ENCODE measurements around the gene FHIT. TPM values are rescaled to one million over a fixed set of nuclear protein-coding genes. Genes with fewer than 3 reads are reported as not detected.

Gene FHIT
- total and polyA plus RNA-seq, 4 donors, result 2.6 to 21.3 (median 8.7) TPM

GRCh38 chr3:60574046-60574769, 677.0 kb downstream of the FHIT start:
- no peak overlapping the region for H3K9ac ChIP-seq (ENCODE audit: insufficient read depth in 1 of 2, low read length in 2 of 2)
- peaks cover 0 to 1% (median 0%) of the 10 kb centered on the region in 4 donors for H3K9me3 ChIP-seq (ENCODE audit: control insufficient read depth in 4 of 4, insufficient read depth in 3 of 4, low read length in 3 of 4)
- DNase-seq (no peak), ATAC-seq (ENCODE audit: insufficient read depth, low FRiP score) (no peak)
- H3K27ac ChIP-seq (ENCODE audit: low read depth in 1 of 2, low read length in 1 of 2), result no peak overlapping the region
- no peak overlapping the region for H3K4me3 ChIP-seq
- no peaks in the 10 kb centered on the region for H3K36me3 ChIP-seq (ENCODE audit: control insufficient read depth in 4 of 4, insufficient read depth in 4 of 4, low read length in 4 of 4)
- WGBS, 2 donors, result 86 to 90% methylated on average over 10 of the region's 10 CpGs
- peaks cover 0 to 3% (median 0%) of the 10 kb centered on the region in 3 donors for H3K27me3 ChIP-seq (ENCODE audit: control insufficient read depth in 3 of 3, insufficient read depth in 3 of 3, low read length in 2 of 3)
- TF ChIP-seq CTCF (IDR thresholded peaks at IDR 0.05; ENCODE audit: control extremely low read depth, extremely low read depth), result no peak
- H3K4me1 ChIP-seq (ENCODE audit: control insufficient read depth in 5 of 5, insufficient read depth in 5 of 5, low read length in 5 of 5), result no peaks in the 10 kb centered on the region

DNA sequence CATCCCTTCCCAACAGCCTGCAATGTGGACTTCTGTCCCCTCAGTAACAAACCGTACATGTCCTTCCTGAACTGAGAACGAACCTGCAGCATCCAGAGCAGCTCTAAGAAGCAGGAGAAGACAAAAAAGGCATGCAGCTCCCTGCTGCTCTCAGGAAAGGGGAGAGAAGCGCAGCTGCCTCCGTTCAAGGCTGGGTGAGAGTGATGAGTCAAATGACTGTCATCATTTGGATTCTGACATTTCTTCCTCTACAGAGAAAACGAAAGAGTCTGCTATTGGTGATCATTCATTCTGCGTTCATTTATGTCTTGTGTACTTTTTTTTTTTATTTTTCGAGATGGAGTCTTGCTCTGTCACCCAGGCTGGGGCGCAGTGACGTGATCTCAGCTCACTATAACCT, 677.8 kb downstream of the FHIT start:
- H3K4me3 ChIP-seq, result no peak overlapping the region
- no peak overlapping the region for H3K9ac ChIP-seq (ENCODE audit: insufficient read depth in 1 of 2, low read length in 2 of 2)
- DNase-seq, result no peak
- H3K36me3 ChIP-seq (ENCODE audit: control insufficient read depth in 4 of 4, insufficient read depth in 4 of 4, low read length in 4 of 4), result no peaks in the 10 kb centered on the region
- WGBS, 2 donors, result 88 to 94% methylated on average over 9 of the region's 9 CpGs
- peaks cover 0 to 3% (median 0%) of the 10 kb centered on the region in 3 donors for H3K27me3 ChIP-seq (ENCODE audit: control insufficient read depth in 3 of 3, insufficient read depth in 3 of 3, low read length in 2 of 3)
- no peak overlapping the region for H3K27ac ChIP-seq (ENCODE audit: low read depth in 1 of 2, low read length in 1 of 2)
- TF ChIP-seq CTCF (IDR thresholded peaks at IDR 0.05; ENCODE audit: control extremely low read depth, extremely low read depth), result no peak
- H3K9me3 ChIP-seq (ENCODE audit: control insufficient read depth in 4 of 4, insufficient read depth in 3 of 4, low read length in 3 of 4), result peaks cover 0 to 1% (median 0%) of the 10 kb centered on the region in 4 donors
- ATAC-seq (ENCODE audit: insufficient read depth, low FRiP score), result no peak
- no peaks in the 10 kb centered on the region for H3K4me1 ChIP-seq (ENCODE audit: control insufficient read depth in 5 of 5, insufficient read depth in 5 of 5, low read length in 5 of 5)

DNA sequence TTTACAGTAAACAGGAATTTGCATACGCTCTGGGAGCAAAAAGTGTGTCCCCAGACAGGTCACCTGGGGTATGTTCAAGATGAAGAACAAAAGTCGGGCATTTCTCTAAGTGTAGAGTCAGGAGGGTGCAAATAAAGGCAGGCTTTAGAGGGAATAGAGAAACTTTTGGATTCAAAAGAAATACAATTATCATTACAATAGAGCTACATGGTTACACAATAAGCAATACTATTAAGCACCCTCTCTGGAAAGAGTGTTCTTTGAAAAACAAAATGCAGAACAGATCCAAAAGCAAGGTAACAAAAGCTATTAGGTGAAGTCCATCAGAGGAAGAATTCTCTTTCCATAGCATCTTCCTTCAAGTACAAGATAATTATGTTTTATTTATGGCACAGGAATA, 679.7 kb downstream of the FHIT start:
- Histone ChIP-seq H3K27ac (ENCODE audit: low read depth in 1 of 2, low read length in 1 of 2) (no peak overlapping the region), H3K9ac (ENCODE audit: insufficient read depth in 1 of 2, low read length in 2 of 2) (no peak overlapping the region), H3K36me3 (ENCODE audit: control insufficient read depth in 4 of 4, insufficient read depth in 4 of 4, low read length in 4 of 4) (no peaks in the 10 kb centered on the region), H3K9me3 (ENCODE audit: control insufficient read depth in 4 of 4, insufficient read depth in 3 of 4, low read length in 3 of 4) (peaks cover 0 to 1% (median 0%) of the 10 kb centered on the region in 4 donors), H3K4me1 (ENCODE audit: control insufficient read depth in 5 of 5, insufficient read depth in 5 of 5, low read length in 5 of 5) (no peaks in the 10 kb centered on the region), H3K4me3 (no peak overlapping the region), H3K27me3 (ENCODE audit: control insufficient read depth in 3 of 3, insufficient read depth in 3 of 3, low read length in 2 of 3) (peaks cover 0 to 3% (median 0%) of the 10 kb centered on the region in 3 donors)
- 93 to 95% methylated on average over 2 of the region's 2 CpGs for WGBS, 2 donors
- no peak for TF ChIP-seq CTCF (IDR thresholded peaks at IDR 0.05; ENCODE audit: control extremely low read depth, extremely low read depth)
- ATAC-seq (ENCODE audit: insufficient read depth, low FRiP score) (no peak), DNase-seq (no peak)

Measured in lung (tissue), 12 donors.